Duodenal mucosa (tissue), 2 donors: Measurements from ENCODE around the gene MARCHF10.

ENCODE experiments used
- H3K27ac ChIP-seq: one replicate; pipeline ENCODE4 v1.7.0; 2013; ENCODE audit warnings: low read depth, low read length
- H3K27me3 ChIP-seq, 2 donors: one replicate each; pipeline ENCODE4 v1.7.0; 2013; ENCODE audit warnings: low read length in 2 of 2, control low read depth in 1 of 2; ENCODE audit not compliant: insufficient read depth in 2 of 2, control insufficient read depth in 1 of 2
- H3K36me3 ChIP-seq, 2 donors: one replicate each; pipeline ENCODE4 v1.7.0; 2013; ENCODE audit warnings: low read length in 2 of 2, control low read depth in 1 of 2; ENCODE audit not compliant: insufficient read depth in 2 of 2, control insufficient read depth in 1 of 2
- H3K4me1 ChIP-seq, 2 donors: one replicate each; pipeline ENCODE4 v1.7.0; 2013; ENCODE audit warnings: low read length in 2 of 2, control low read depth in 1 of 2; ENCODE audit not compliant: insufficient read depth in 2 of 2, control insufficient read depth in 1 of 2
- H3K4me3 ChIP-seq, 2 donors: one replicate each; pipeline ENCODE4 v1.7.0; 2013; ENCODE audit warnings: low read length in 2 of 2, low read depth in 1 of 2
- H3K9ac ChIP-seq, 2 donors: one replicate each; pipeline ENCODE4 v1.7.0; 2013; ENCODE audit warnings: low read length in 2 of 2, low read depth in 1 of 2
- H3K9me3 ChIP-seq, 2 donors: one replicate each; pipeline ENCODE4 v1.7.0; 2013; ENCODE audit warnings: low read length in 2 of 2, control low read depth in 1 of 2; ENCODE audit not compliant: control insufficient read depth in 1 of 2

Gene MARCHF10

GRCh38 chr17:62804025-62804424, 4.1 kb downstream of the MARCHF10 start:
- Histone ChIP-seq H3K36me3 (no peaks in the 10 kb centered on the region), H3K27ac (no peak overlapping the region), H3K4me1 (no peaks in the 10 kb centered on the region), H3K9ac (no peak overlapping the region), H3K4me3 (no peak overlapping the region), H3K27me3 (peaks cover 0 to 13% of the 10 kb centered on the region in 2 donors), H3K9me3 (no peaks in the 10 kb centered on the region)

- Histone ChIP-seq H3K4me1 (no peaks in the 10 kb centered on the region), H3K9ac (no peak overlapping the region), H3K9me3 (no peaks in the 10 kb centered on the region), H3K27me3 (peaks cover 0 to 12% of the 10 kb centered on the region in 2 donors), H3K4me3 (no peak overlapping the region), H3K27ac (no peak overlapping the region), H3K36me3 (no peaks in the 10 kb centered on the region)
Measured at GRCh38 chr17:62802561-62803205, 5.4 kb downstream of the MARCHF10 start.

- Histone ChIP-seq H3K9ac (no peak overlapping the region), H3K4me1 (no peaks in the 10 kb centered on the region), H3K36me3 (no peaks in the 10 kb centered on the region), H3K4me3 (no peak overlapping the region), H3K27ac (no peak overlapping the region), H3K27me3 (peaks cover 0 to 8% of the 10 kb centered on the region in 2 donors), H3K9me3 (no peaks in the 10 kb centered on the region)
Measured at GRCh38 chr17:62801553-62802114, 6.5 kb downstream of the MARCHF10 start.

DNA sequence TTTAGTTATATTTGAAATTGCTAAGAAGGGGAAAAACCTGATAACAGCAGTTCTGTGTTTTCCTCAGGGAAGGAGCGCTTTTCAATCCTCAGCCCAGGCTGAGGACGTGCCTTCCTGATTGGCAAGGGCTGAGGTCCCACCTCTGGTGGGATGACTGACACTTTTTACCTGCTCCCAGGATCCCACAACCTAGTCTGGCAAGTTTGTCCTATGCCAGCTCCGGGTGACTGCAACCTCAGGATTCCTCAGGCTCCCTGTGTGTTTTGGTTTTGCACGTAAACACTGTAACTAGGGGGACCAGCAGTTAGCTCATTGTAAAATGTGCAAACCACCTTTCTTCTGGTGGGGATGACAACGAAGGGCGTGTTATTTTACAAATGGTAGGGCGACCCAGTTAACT, 7.5 kb downstream of the MARCHF10 start:
- no peak overlapping the region for H3K9ac ChIP-seq
- no peak overlapping the region for H3K4me3 ChIP-seq
- peaks cover 0 to 8% of the 10 kb centered on the region in 2 donors for H3K27me3 ChIP-seq
- no peaks in the 10 kb centered on the region for H3K9me3 ChIP-seq
- no peak overlapping the region for H3K27ac ChIP-seq
- H3K36me3 ChIP-seq, result no peaks in the 10 kb centered on the region
- H3K4me1 ChIP-seq, result no peaks in the 10 kb centered on the region

- no peak overlapping the region for H3K9ac ChIP-seq
- no peak overlapping the region for H3K27ac ChIP-seq
- H3K27me3 ChIP-seq, result peaks cover 0 to 5% of the 10 kb centered on the region in 2 donors
- no peaks in the 10 kb centered on the region for H3K36me3 ChIP-seq
- no peaks in the 10 kb centered on the region for H3K9me3 ChIP-seq
- H3K4me3 ChIP-seq, result no peak overlapping the region
- H3K4me1 ChIP-seq, result no peaks in the 10 kb centered on the region
Measured at GRCh38 chr17:62797959-62798358, 10.2 kb downstream of the MARCHF10 start.

GRCh38 chr17:62796291-62796690, 11.8 kb downstream of the MARCHF10 start:
- H3K27me3 ChIP-seq, result peaks cover 0 to 5% of the 10 kb centered on the region in 2 donors
- H3K4me3 ChIP-seq, result no peak overlapping the region
- no peak overlapping the region for H3K9ac ChIP-seq
- H3K36me3 ChIP-seq, result no peaks in the 10 kb centered on the region
- H3K9me3 ChIP-seq, result no peaks in the 10 kb centered on the region
- H3K4me1 ChIP-seq, result no peaks in the 10 kb centered on the region
- no peak overlapping the region for H3K27ac ChIP-seq

DNA sequence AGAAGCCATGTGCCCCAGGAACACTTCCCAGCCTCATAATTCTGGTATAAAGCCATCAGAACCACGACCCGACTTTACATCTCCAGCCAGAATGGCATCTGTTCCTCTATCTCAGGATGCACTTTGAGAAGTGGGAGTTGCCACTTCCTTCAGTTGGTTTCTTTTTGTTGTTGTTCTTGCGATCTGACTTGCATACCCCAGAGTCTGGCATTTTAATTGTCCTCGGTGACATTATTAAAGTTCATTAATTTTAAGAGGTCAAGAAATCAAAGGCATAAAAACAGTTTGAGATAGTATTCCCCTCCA, 13.5 kb downstream of the MARCHF10 start:
- Histone ChIP-seq H3K9me3 (no peaks in the 10 kb centered on the region), H3K36me3 (no peaks in the 10 kb centered on the region), H3K27me3 (no peaks in the 10 kb centered on the region), H3K9ac (no peak overlapping the region), H3K27ac (no peak overlapping the region), H3K4me3 (no peak overlapping the region), H3K4me1 (no peaks in the 10 kb centered on the region)

DNA sequence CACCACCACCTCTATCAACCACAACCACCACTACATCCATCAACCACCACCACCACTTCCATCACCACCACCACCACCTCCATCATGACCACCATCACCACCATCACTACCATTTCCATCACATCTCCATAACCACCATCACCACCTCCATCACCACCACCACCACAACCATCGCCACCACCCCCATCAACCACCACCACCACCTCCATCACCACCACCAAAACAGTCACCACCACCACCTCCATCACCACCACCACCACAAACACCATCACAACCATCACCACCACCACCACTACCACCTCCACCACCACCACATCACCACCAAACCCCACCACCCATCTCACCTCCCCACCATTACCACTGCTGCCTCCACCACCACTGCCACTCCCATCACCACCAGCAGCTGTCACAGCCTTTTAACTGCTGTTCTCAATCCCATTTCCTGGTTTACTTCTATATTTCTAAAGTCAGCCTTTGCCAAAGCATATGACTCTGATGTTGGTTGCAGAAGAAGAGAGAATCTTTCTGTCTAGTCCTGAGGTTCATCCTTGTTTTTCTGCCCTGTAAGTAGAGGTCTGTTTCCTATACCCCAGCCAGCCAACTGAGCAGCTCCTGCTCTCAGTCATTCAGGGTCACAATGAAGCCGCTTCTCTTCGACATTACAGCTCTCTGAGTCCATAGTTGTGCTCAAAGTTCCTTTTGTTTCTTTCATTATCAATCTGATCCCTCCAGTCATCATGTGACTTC, 14.0 kb downstream of the MARCHF10 start:
- H3K27ac ChIP-seq, result no peak overlapping the region
- H3K9me3 ChIP-seq, result no peaks in the 10 kb centered on the region
- H3K4me3 ChIP-seq, result no peak overlapping the region
- H3K4me1 ChIP-seq, result no peaks in the 10 kb centered on the region
- H3K9ac ChIP-seq, result no peak overlapping the region
- H3K36me3 ChIP-seq, result no peaks in the 10 kb centered on the region
- no peaks in the 10 kb centered on the region for H3K27me3 ChIP-seq

GRCh38 chr17:62792447-62792800, 15.7 kb downstream of the MARCHF10 start:
- Histone ChIP-seq H3K9me3 (no peaks in the 10 kb centered on the region), H3K27ac (no peak overlapping the region), H3K9ac (no peak overlapping the region), H3K4me1 (no peaks in the 10 kb centered on the region), H3K27me3 (no peaks in the 10 kb centered on the region), H3K4me3 (no peak overlapping the region), H3K36me3 (no peaks in the 10 kb centered on the region)

DNA sequence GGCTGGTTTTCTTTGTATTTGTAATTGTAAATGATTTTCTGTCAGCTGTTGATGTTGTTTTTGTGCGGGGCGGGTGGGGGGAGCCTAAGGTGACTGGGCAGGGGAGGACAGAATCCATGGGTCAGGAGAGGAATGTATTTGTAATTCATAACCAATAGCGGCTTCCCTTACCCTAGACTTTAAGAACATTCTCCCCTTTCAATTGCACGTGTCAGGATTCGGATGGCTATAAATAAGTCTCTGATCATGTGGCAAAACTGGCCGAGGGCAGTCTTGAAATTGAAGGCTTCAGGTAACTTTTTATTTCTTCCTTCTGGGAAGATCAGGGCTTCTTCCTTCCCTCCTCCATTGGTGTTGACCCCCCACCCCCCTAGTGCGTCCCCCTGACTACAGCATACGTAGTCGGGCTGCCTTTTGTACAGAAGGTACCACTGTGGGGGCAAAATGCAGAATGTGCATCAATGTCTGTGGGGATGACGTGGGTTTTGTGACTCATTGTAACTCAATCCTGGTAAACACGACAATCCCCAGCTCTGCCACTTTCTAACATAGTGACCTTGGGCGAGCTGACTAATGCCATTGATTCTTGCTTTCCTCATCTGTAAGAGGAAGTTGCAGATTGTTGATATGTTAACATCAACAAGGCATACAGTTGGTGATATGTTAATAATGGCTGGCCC, 16.2 kb downstream of the MARCHF10 start:
- Histone ChIP-seq H3K9me3 (no peaks in the 10 kb centered on the region), H3K27me3 (no peaks in the 10 kb centered on the region)

More for the DNA sequence above, 16.2 kb downstream of the MARCHF10 start:
- H3K4me1 ChIP-seq, result no peaks in the 10 kb centered on the region
- H3K4me3 ChIP-seq, result no peak overlapping the region
- H3K9ac ChIP-seq, result no peak overlapping the region
- no peak overlapping the region for H3K27ac ChIP-seq
- no peaks in the 10 kb centered on the region for H3K36me3 ChIP-seq
